H9 (cell line): ENCODE measurements around the gene CD1B. TPM values are rescaled to one million over a fixed set of nuclear protein-coding genes. Genes with fewer than 3 reads are reported as not detected.

ENCODE experiments used
- DNase-seq: peaks from one replicate; pipeline ENCODE4 v3.0.0-alpha.2; 2017
- H2AFZ ChIP-seq: one replicate; pipeline ENCODE4 v1.6.1; 2013; ENCODE audit warnings: mild to moderate bottlenecking, low read length, control low read depth, moderate library complexity
- H2AK5ac ChIP-seq: 2 replicates; pipeline ENCODE4 v1.6.1; 2013; ENCODE audit warnings: low read length, control low read depth, mixed read lengths; ENCODE audit not compliant: insufficient read length
- H2BK120ac ChIP-seq: one replicate; pipeline ENCODE4 v1.6.1; 2013; ENCODE audit warnings: low read depth, mild to moderate bottlenecking, low read length, control low read depth, inconsistent platforms; ENCODE audit not compliant: poor library complexity, severe bottlenecking
- H2BK12ac ChIP-seq: 2 replicates; pipeline ENCODE4 v1.6.1; 2013; ENCODE audit warnings: low read length, control low read depth, mixed read lengths, low read depth; ENCODE audit not compliant: insufficient read length
- H2BK15ac ChIP-seq: 2 replicates; pipeline ENCODE4 v1.6.1; 2013; ENCODE audit warnings: low read depth, low read length, control low read depth
- H2BK20ac ChIP-seq: one replicate; pipeline ENCODE4 v1.6.1; 2013; ENCODE audit warnings: low read depth, mild to moderate bottlenecking, low read length, control low read depth, inconsistent platforms; ENCODE audit not compliant: poor library complexity, severe bottlenecking
- H2BK5ac ChIP-seq: 2 replicates; pipeline ENCODE4 v1.6.1; 2013; ENCODE audit warnings: low read length, control low read depth, mixed read lengths; ENCODE audit not compliant: insufficient read length
- H3K14ac ChIP-seq: 2 replicates; pipeline ENCODE4 v1.6.1; 2013; ENCODE audit warnings: low read length, control low read depth; ENCODE audit not compliant: insufficient read depth
- H3K18ac ChIP-seq: 2 replicates; pipeline ENCODE4 v1.6.1; 2013; ENCODE audit warnings: low read depth, mild to moderate bottlenecking, mixed read lengths, low read length, control low read depth; ENCODE audit not compliant: insufficient read length
- H3K23ac ChIP-seq: 2 replicates; pipeline ENCODE4 v1.6.1; 2013; ENCODE audit warnings: low read length, control low read depth, mixed read lengths, low read depth; ENCODE audit not compliant: insufficient read length
- H3K23me2 ChIP-seq: 2 replicates; pipeline ENCODE4 v1.6.1; 2013; ENCODE audit warnings: low read depth, mild to moderate bottlenecking, mixed read lengths, low read length, control low read depth; ENCODE audit not compliant: insufficient read length, poor library complexity, severe bottlenecking
- H3K27ac ChIP-seq: 2 replicates; pipeline ENCODE4 v1.5.1; 2013; ENCODE audit warnings: low read length, control low read depth, mixed read lengths, low read depth; ENCODE audit not compliant: insufficient read length
- H3K27me3 ChIP-seq: 2 replicates; pipeline ENCODE4 v1.6.1; 2013; ENCODE audit warnings: low read length, control low read depth, inconsistent platforms; ENCODE audit not compliant: insufficient read depth
- H3K4ac ChIP-seq: 2 replicates; pipeline ENCODE4 v1.6.1; 2013; ENCODE audit warnings: low read depth, mild to moderate bottlenecking, control low read depth, inconsistent platforms, low read length, moderate library complexity
- H3K4me1 ChIP-seq: 2 replicates; pipeline ENCODE4 v1.6.1; 2013; ENCODE audit warnings: low read length, control low read depth, inconsistent platforms; ENCODE audit not compliant: insufficient read depth
- H3K4me2 ChIP-seq: 2 replicates; pipeline ENCODE4 v1.6.1; 2013; ENCODE audit warnings: low read length, control low read depth, mixed read lengths; ENCODE audit not compliant: insufficient read length, insufficient read depth
- H3K56ac ChIP-seq: 2 replicates; pipeline ENCODE4 v1.6.1; 2013; ENCODE audit warnings: low read depth, mild to moderate bottlenecking, mixed read lengths, low read length, control low read depth; ENCODE audit not compliant: insufficient read length
- H3K79me1 ChIP-seq: 2 replicates; pipeline ENCODE4 v1.6.1; 2013; ENCODE audit warnings: low read depth, mild to moderate bottlenecking, moderate library complexity, low read length, control low read depth, inconsistent platforms; ENCODE audit not compliant: insufficient read depth, poor library complexity, severe bottlenecking
- H3K79me2 ChIP-seq: 2 replicates; pipeline ENCODE4 v1.6.1; 2013; ENCODE audit warnings: low read length, control low read depth, inconsistent platforms; ENCODE audit not compliant: insufficient read depth
- H3K9ac ChIP-seq: 2 replicates; pipeline ENCODE4 v1.6.1; 2013; ENCODE audit warnings: low read length, control low read depth, mixed read lengths; ENCODE audit not compliant: insufficient read length; ENCODE audit errors: extremely low read depth
- H3K9me3 ChIP-seq: one replicate; pipeline ENCODE4 v1.6.1; 2013; ENCODE audit warnings: low read depth, low read length, inconsistent platforms; ENCODE audit not compliant: control insufficient read depth
- H3T11ph ChIP-seq: one replicate; pipeline ENCODE4 v1.6.1; 2013; ENCODE audit warnings: mild to moderate bottlenecking, low read length, control low read depth, inconsistent platforms
- H4K20me1 ChIP-seq: one replicate; pipeline ENCODE4 v1.6.1; 2013; ENCODE audit not compliant: control insufficient read depth, insufficient read length, insufficient read depth
- H4K5ac ChIP-seq: 2 replicates; pipeline ENCODE4 v1.6.1; 2013; ENCODE audit warnings: low read depth, mild to moderate bottlenecking, mixed read lengths, low read length, control low read depth; ENCODE audit not compliant: insufficient read length
- H4K8ac ChIP-seq: replicated peaks from 2 replicates; pipeline ENCODE4 v1.6.1; 2013; ENCODE audit warnings: low read length, control low read depth, mixed read lengths, low read depth; ENCODE audit not compliant: insufficient read length
- H4K91ac ChIP-seq: 2 replicates; pipeline ENCODE4 v1.6.1; 2013; ENCODE audit warnings: low read depth, mild to moderate bottlenecking, moderate library complexity, mixed read lengths, low read length, control low read depth; ENCODE audit not compliant: insufficient read length
- H3K27ac Mint-ChIP-seq, 3 experiments: 2 replicates in 2 of 3; 3 replicates in 1 of 3; pipeline ENCODE4 v1.8.0; 2020 to 2021; ENCODE audit warnings: mixed read lengths in 3 of 3, mild to moderate bottlenecking in 1 of 3, moderate library complexity in 1 of 3
- H3K27me3 Mint-ChIP-seq: 2 replicates; pipeline ENCODE4 v1.8.0; 2021; ENCODE audit warnings: low read depth, mild to moderate bottlenecking, moderate library complexity, mixed read lengths
- H3K36me3 Mint-ChIP-seq, 3 experiments: 2 replicates in 2 of 3; 3 replicates in 1 of 3; pipeline ENCODE4 v1.8.0; 2020 to 2021; ENCODE audit warnings: low read depth in 3 of 3, mixed read lengths in 3 of 3; ENCODE audit not compliant: insufficient read depth in 1 of 3
- H3K4me1 Mint-ChIP-seq, 2 experiments: 2 replicates each; pipeline ENCODE4 v1.8.0; 2020; ENCODE audit warnings: mixed read lengths in 2 of 2
- H3K4me3 Mint-ChIP-seq, 2 experiments: 2 replicates in 1 of 2; 3 replicates in 1 of 2; pipeline ENCODE4 v1.8.0; 2020 to 2021; ENCODE audit warnings: mild to moderate bottlenecking in 2 of 2, mixed read lengths in 2 of 2, moderate library complexity in 1 of 2
- H3K9me3 Mint-ChIP-seq, 2 experiments: 2 replicates in 1 of 2; 3 replicates in 1 of 2; pipeline ENCODE4 v1.8.0; 2020; ENCODE audit warnings: mild to moderate bottlenecking in 2 of 2, mixed read lengths in 2 of 2, moderate library complexity in 1 of 2
- WGBS: extraction: QIAGEN DNeasy Blood & Tissue Kit; methylation state at CpG from one replicate; pipeline ENCODE4 v1.1.7; 2013; ENCODE audit warnings: missing lambda C conversion rate, low lambda C conversion rate, mixed read lengths; ENCODE audit not compliant: insufficient read length; ENCODE audit errors: extremely low coverage; 5-methylcytosine and 5-hydroxymethylcytosine counted together
- total RNA-seq: library from RNA; stranded (reverse); gene quantifications from 2 replicates; pipeline ENCODE4 v1.2.1, GENCODE V29; 2021
- TF ChIP-seq, protein P1 (sequence below): fragments of 200-600 bp; sonication (generic); conservative IDR thresholded peaks from 3 replicates; pipeline ENCODE4 v1.8.0; 2021; ENCODE audit warnings: antibody characterized with exemption, mild to moderate bottlenecking

CD1B gene
- total RNA-seq, 1 experiment from 2014 or later: not detected

- H2BK15ac ChIP-seq: no peak within 1 kb of the TSS
- no peak within 1 kb of the TSS for H2BK5ac ChIP-seq
- H3K4me3 Mint-ChIP-seq: no peak within 1 kb of the TSS
- no peak within 1 kb of the TSS for H3K56ac ChIP-seq
- no peak within 1 kb of the TSS for H3T11ph ChIP-seq
- H4K20me1 ChIP-seq: no peaks in the 10 kb centered on the region
- no peak within 1 kb of the TSS for H2BK12ac ChIP-seq
- no peaks in the 10 kb centered on the region for H3K27me3 Mint-ChIP-seq
- H4K5ac ChIP-seq: no peak within 1 kb of the TSS
- no peaks in the 10 kb centered on the region for H3K27me3 ChIP-seq
- H4K8ac ChIP-seq: no peak within 1 kb of the TSS
- H3K9ac ChIP-seq: no peak within 1 kb of the TSS
- H3K4ac ChIP-seq: no peak within 1 kb of the TSS
- H3K18ac ChIP-seq: no peak within 1 kb of the TSS
- no peak within 1 kb of the TSS for H2AFZ ChIP-seq
- H3K79me2 ChIP-seq: no peaks in the 10 kb centered on the region
- H2AK5ac ChIP-seq: no peak within 1 kb of the TSS
- H3K4me1 Mint-ChIP-seq: no peaks in the 10 kb centered on the region
- no peaks in the 10 kb centered on the region for H3K36me3 Mint-ChIP-seq
- no peak within 1 kb of the TSS for H2BK120ac ChIP-seq
- no peak within 1 kb of the TSS for H3K23ac ChIP-seq
- no peak for DNase-seq
- no peaks in the 10 kb centered on the region for H3K79me1 ChIP-seq
- no peaks in the 10 kb centered on the region for H3K23me2 ChIP-seq
- H3K4me2 ChIP-seq: no peak within 1 kb of the TSS
- TF ChIP-seq, protein P1, sequence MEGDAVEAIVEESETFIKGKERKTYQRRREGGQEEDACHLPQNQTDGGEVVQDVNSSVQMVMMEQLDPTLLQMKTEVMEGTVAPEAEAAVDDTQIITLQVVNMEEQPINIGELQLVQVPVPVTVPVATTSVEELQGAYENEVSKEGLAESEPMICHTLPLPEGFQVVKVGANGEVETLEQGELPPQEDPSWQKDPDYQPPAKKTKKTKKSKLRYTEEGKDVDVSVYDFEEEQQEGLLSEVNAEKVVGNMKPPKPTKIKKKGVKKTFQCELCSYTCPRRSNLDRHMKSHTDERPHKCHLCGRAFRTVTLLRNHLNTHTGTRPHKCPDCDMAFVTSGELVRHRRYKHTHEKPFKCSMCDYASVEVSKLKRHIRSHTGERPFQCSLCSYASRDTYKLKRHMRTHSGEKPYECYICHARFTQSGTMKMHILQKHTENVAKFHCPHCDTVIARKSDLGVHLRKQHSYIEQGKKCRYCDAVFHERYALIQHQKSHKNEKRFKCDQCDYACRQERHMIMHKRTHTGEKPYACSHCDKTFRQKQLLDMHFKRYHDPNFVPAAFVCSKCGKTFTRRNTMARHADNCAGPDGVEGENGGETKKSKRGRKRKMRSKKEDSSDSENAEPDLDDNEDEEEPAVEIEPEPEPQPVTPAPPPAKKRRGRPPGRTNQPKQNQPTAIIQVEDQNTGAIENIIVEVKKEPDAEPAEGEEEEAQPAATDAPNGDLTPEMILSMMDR: no peak
- no peaks in the 10 kb centered on the region for H3K4me1 ChIP-seq
- no peak within 1 kb of the TSS for H3K14ac ChIP-seq
- no peaks in the 10 kb centered on the region for H3K9me3 ChIP-seq
- WGBS: no CpG with 5 or more reads among the region's 4 CpGs
- H3K27ac ChIP-seq: no peak within 1 kb of the TSS
- no peak within 1 kb of the TSS for H2BK20ac ChIP-seq
- H4K91ac ChIP-seq: no peak within 1 kb of the TSS
- no peak within 1 kb of the TSS for H3K27ac Mint-ChIP-seq
- H3K9me3 Mint-ChIP-seq: no peaks in the 10 kb centered on the region
Measured at GRCh38 chr1:158289811-158290210, 41.5 kb downstream of the CD1B start, which contains the start of gene CD1C. Gene CD1C, plus strand, starts transcription at chr1:158289923. Its CDS starts 142 bp downstream, at chr1:158290065.
